Measurements from ENCODE around the gene RPS21.

DNA sequence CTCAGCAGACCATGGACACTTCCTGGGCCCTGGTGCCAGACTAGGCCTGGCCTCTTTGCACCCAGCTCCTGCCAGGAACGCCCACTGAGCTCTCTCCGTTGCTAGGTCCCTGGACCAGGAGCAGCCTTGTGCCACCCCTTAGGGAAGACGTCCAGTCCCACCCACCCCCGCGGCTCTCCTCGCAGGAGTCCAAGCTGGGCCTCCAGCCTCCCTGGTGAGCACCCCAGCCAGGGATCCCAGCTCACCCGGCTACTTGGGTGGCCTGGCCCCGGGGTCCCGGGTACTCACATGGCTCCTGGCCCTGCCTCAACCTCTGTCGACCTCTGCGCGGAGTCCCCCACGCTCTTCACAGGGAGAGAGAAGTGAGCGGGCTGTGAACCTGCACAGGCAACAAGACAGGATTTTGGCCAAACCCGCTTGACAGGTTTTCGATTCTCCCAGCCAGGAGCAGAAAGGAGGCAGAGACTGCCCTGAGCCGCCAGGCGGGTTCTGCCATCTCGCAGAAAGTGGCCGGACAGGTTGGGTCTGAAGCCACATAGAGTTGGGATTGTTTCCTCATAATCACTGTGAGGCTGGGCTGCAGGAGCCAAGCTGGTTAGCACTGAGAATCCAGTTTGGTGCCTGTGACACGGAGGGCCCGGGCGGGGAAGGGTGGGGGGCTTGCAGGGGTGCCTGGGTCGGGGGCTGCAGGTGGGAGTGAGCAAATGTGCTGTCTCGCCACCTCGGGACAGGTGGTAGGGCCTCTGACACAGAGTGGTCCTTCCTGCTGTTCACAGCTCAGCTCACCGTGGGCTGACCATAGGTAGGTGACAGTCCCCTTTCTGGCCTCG is 40.5 kb downstream of the RPS21 start, which contains the start of gene RBBP8NL:
- TF ChIP-seq, protein P1, sequence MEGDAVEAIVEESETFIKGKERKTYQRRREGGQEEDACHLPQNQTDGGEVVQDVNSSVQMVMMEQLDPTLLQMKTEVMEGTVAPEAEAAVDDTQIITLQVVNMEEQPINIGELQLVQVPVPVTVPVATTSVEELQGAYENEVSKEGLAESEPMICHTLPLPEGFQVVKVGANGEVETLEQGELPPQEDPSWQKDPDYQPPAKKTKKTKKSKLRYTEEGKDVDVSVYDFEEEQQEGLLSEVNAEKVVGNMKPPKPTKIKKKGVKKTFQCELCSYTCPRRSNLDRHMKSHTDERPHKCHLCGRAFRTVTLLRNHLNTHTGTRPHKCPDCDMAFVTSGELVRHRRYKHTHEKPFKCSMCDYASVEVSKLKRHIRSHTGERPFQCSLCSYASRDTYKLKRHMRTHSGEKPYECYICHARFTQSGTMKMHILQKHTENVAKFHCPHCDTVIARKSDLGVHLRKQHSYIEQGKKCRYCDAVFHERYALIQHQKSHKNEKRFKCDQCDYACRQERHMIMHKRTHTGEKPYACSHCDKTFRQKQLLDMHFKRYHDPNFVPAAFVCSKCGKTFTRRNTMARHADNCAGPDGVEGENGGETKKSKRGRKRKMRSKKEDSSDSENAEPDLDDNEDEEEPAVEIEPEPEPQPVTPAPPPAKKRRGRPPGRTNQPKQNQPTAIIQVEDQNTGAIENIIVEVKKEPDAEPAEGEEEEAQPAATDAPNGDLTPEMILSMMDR (IDR thresholded peaks at IDR 0.05 in 8 of 11, conservative IDR thresholded peaks at IDR 0.05 in 3 of 11), result no peak
- TF ChIP-seq POLR2AphosphoS5 (IDR thresholded peaks at IDR 0.05) (no peak), POLR2A (IDR thresholded peaks at IDR 0.05) (no peak)
